Globus pallidus (tissue), 1 donor: ENCODE data around the gene CTBP2.
"Not testable (repeated sequence)": the region's sequence is repeated elsewhere in the genome, so short reads cannot be mapped to it uniquely, and the experiment has no call there.

ENCODE experiments used
- DNase-seq: peaks from one replicate; pipeline ENCODE4 v3.0.0-alpha.2; 2015; ENCODE audit warnings: low spot score

Gene CTBP2

DNA sequence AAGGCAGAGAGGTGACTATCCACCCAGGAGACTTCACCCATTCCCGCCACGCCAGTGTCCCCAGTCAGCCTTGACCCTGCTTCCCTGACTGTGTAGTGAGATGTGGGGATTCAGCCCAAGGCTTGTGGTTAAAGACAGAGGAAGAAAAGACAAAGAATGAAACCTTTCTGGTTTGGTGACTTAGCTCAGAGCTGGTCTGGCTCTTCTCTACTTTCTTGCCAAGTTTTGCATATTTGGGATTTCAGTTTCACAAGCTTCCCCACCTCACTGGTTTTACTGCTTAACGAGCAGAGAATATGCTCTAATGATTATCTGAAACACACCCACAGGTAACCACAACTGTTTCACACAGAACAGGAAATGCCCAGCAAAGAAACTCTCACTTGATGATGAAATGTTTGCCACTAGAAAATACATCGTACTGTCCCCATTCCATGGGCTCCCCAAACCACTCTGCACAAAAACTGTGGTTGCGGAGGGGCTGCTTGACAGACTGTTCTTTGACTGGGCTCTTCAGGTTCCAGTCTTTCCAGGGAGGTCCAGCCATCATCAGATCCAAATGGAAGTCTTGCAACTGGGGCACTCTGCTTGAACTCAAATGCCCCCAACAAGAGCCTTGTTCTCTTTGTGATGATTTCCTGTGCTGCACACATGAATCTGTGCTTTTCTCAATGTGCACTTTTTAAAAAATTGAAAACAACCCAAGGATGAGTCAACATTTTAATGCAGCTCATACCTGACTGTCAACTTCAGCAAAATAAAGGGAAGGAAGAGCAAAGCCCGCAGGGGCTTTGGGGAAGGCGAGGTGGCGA, 95.5 kb downstream of the CTBP2 start:
- no peak for DNase-seq

DNA sequence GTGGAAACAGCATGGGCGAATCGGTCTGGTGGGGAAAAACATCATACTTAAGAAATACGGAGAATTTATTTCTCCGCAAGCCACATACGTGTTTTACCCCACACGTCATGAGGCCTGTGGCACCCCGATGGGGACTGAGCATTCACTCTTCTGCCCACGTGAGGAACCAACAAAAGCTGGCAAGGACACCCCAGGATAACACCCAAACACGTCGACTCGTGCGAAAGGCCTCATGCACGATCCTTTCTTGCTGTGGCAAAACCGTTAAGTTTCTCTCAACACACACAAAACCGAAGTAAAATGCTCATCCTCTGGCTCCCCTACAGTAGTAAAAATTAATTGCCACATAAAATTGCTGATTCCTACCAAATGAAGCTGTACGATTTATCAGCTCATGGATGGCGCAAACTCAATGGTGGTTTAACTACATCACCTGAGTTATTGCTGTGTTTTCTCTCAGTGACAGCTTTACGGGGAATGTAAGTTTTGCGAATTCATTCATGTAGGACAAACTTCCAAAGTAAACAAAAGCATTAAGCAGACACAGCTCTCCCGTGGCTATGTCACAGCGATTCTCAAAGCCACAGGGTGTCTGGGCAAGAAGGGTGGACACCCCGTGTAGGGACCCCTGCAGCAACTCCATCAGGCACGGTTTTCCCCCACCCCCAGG, 97.0 kb downstream of the CTBP2 start:
- DNase-seq, result no peak

DNA sequence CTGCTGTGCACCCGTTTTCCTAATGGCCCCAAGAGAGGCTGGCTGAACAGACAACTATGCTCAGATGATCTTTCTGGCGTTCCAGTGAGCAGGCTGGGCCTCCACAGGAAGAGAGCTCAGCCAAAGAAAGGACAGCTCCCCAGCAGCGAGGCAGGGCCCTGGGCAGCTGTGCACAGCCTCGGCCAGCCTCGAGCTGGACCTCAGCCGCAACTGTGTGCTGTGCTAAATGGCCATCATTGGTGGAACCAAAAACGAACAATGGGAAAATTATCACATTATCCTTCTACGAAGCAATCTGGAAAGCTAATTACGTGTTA, 97.5 kb downstream of the CTBP2 start:
- DNase-seq, result peak; percentile 80

DNA sequence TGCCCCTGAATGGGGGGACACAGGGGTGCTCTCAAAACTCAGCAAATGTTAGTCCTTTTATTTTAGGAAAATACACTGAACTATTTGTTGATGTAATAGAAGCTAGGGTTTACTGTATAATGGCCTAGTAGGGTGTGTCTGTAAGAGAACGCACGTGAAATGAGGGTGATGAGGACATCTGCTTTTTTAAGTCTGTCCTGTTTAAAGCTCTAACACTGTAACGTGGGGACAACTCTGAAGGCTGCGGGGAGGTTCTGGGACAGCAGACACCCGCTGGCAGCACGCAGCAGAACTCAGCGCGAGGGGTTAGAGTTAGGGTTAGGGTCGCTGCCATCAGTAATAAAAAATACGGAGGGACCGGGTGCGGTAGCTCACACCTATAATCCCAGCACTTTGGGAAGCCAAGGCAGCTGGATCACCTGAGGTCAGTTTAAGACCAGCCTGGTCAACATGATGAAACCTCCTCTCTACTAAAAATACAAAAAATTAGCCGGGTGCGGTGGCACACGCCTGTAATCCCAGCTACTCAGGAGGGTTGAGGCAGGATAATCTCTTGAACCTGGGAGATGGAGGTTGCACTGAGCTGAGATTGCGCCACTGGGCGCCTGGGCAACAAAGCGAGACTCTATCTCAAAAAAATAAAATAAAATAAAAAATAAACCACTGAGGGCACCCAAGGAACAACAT, 98.0 kb downstream of the CTBP2 start:
- DNase-seq, result no peak

DNA sequence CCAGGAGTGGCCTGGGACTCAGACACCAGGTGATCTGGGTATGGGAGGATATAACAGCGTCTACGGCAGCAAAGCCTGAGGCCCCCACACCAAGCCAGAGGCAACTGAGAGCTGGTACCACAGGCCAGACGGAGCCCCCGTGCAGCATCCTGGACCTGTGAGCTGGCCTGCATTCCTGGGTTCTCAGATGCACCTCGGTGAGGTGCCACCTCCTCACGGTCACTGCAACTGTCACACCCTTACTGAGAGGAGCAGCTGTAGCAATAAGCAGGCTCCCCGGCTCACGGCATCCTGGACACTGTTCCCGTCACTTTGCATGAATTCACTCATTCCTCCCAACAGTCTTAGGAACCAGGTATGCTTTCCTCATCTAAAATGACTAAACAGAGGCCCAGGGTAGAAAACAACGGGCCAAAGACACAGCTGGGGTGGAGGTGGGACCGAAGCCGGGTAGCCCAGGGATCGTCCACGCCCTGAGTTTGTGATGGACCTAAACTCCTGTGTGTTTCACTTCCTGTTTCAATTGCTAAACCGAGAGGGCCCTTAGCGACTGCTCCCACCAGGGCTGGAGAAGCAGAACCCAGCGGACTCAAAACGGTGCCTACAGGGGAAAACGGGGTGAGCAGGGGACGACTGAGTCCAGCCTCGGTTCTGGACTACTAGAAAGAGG, 98.7 kb downstream of the CTBP2 start:
- no peak for DNase-seq

DNA sequence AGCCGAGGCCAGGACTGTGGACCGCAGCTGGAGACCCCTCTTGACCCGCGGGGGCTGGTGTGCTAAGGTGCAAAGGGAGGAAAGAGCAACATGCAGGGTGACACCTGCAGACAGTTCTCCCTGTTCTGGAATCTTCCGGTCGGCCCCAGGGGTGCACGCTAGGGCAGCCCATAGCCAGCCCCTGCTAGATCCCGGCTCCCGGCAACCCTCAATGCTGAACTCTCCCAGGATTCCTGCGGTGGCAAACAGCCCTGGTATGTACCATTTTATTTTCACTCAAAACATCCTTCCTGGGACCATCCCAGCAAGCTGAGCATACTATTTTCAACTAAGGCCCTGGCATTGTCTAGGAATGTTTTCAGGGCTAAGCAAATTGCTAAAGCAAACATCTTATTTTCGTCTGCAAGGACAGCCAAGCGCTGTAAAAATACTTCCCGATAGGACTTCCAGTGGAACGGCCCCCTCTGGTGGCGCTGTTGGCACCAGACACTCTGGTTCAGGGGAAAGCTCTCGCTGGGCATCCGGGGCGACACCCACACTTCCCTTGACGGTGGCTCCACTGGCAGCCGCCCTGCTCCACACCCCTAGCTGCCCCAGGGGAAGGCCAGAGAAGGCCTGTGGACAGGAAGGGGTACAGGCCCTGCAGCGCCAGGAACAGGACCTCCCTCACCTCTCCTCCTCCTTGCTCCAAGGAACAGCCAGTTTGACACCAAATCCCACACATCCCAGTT, 99.4 kb downstream of the CTBP2 start:
- peak; percentile 89 for DNase-seq

DNA sequence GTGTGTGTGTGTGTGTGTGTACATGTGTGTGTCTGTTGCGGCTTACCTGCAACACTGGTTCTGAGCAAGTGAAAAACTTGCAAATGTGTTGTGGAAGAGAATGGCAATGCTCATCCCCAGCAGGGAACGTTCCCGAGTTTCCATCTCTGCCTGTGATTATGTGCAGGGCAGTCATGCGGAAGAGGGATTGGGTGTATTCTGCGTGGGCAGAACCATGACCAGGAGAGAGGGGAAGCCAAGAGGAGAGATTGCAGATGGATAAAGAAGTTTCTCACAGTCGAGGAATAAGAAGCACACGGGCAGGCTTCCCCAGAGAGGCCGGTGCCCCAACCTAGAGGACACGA, 99.9 kb downstream of the CTBP2 start:
- DNase-seq, result no peak

DNA sequence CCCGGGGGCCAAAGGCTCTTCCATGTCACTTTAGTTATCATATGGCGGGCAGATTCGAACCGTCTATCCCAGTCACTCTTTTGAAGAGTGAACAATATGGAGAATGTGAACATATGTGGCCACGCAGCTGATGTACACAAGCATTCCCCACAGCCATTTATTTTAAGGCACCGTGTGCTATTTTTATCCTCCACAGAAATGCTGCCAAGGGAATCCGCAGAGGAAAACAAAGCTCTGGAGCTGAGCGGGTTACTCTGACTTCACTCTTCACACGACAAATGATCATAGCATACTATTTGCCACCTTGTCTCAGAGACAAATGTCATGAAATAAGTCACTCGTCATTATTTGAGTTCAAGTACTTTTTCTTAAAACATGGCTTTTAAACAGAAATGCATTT, 100.3 kb downstream of the CTBP2 start:
- no peak for DNase-seq

DNA sequence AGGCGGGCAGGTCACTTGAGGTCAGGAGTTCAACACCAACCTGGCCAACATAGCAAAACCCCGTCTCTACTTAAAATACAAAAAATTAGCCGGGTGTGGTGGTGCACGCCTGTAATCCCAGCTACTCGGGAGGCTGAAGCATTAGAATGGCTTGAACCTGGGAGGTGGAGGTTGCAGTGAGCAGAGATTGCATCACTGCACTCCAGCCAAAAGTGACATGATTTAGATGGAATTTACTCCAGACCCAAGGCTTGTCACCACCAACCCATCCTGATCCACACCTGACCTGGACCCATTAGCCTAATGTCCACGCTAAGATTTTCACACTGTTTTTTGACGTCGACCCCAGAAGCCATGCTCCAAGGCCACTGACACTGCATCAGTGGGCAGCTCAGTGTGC, 101.0 kb downstream of the CTBP2 start:
- not testable (repeated sequence) for DNase-seq

DNA sequence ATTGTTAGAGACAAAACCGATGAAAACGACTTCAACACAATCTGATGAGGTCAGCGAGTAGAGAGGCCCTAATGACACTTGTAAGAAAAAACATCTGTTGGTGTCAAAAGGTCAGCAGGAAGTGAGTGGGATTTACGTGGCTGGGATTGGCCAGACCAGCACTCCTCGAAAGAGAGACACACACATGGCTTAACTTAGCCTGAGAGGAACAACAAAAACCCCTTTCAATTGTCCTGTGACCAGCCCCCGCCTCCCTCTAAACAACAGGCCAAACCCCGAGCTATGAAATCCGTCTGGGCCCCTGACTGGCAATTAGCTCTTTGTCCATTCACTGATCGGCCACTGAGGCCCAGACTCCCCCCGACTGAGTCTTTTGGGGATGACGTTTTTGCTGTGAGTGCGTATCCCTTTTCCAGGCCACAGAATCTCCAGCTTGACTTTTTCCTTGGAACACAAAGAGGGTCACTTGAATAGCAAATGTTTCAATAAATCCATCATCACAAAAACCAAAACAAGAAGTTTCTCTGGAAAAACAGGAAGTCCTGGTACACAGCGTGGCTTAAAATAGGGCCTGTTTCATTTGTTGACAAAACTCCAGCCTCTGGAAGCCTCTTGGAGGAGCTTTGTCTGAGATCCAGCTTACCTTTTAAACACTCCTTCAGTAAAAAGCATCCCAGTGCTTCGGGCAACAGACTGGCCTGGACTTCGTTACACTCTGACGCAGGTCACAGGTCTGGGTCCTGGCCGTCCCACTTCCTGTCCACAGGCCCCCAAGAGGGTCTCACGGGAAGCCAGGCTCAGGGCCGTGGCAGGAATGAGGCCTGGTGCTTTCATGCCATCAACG, 103.0 kb downstream of the CTBP2 start:
- DNase-seq, result peak; percentile 98

DNA sequence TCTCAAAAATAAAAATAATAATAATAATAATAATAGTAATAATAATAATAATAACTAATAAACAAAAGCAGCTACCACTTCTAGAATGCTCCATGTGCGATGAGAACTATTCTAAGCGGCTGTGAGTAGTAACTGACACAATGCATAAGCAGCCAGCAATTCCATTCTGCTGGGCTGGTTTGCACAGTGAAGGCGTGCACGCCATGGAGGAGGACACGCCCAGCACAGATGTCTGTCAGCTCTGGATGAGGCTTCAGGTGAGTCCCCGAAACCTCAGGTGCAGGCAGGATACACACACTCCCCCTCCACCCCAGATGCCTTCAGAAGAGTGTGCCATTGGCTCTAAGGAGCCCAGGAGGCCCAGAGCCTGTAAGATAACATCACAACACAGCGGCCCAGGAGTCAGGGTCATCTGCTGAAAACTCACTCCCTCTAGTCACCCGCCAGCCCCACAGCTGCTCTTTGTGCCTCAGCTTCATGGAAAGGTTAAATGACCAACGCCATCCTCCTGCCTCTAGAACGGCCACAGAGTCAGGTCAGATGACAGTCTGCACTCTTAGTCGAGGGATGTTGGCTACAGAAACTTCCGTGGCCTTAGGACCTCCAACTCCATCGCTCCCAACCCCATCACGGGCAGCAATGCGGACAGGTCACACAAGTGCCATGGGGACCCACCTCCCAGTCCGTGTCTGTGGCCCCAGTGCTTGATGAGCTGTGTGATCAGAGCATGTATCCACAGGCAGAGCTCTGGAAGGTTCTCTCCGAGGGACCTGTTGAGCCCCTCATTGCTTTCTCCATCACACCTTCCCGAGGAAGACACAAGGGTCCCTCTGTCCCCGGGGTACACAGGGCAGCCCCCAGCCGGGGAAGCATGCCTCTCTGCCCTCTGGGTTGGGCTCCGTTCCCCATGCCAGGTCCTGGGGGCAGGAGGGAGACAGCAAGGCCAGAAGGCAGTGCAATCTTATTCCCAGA, 103.9 kb downstream of the CTBP2 start:
- no peak for DNase-seq

DNA sequence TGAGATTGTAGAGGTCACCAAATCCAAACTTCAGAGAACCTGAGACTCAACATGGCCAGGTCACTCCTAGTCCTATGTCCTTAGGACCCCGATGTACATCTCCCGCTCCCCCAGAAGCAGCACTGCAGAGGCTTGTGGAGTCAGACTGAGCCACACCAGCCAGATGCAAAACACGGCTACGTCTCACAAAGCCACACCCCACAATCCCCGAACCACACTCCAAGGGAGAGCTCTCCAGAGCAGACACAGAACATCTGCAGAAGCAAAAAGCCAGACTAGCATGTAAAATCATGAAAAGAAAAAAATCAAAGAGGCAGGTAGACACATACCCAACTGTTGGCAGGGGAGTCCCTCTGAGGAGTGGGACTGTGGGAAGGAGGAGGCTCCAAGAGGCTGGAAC, 104.9 kb downstream of the CTBP2 start:
- no peak for DNase-seq

DNA sequence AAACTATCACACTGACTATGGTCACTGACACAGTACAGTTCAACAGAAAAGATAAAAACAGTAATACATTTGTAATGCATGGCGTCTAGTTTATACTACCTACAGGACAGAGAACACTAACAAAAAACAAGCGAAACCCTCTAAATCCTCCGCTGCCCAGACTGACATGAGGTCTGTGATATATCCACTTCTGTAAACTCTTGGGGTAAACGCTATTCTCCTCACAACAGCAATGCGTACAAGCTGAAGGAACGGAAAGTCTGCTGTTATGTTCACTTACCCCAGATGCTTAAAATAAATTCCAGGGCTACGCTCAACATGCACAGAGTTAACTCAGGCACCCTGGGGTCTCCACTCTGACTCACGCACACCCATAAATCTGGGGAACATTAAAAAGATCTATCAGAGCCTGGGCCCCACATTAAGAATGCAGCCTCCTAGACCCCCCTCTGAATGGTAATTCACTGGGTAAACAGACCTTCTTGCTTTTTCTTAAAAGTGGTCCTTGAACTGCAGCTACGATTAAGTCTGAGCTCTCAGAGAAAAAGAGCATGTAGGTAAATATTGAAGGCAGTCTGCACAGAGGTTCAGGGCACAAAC, 105.6 kb downstream of the CTBP2 start:
- DNase-seq, result no peak

DNA sequence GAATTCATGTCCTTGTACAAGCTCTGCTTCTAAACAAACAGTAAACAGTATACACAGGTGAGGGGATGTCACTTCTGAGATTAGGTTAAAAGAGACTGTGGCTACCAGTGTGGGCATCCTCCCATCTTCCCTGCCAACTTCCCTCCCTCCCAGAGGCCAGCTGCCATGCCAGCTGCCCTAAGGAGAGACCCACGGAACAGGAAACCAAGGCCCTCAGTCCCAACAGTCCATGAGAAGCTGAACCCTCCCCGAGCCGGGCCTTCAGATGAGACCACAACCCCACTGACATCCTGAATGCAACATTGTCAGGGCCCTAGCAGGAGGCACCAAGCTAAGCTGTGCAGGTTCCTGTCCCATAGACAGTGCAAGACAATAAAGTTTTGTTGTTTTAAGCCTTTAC, 106.1 kb downstream of the CTBP2 start:
- no peak for DNase-seq

DNA sequence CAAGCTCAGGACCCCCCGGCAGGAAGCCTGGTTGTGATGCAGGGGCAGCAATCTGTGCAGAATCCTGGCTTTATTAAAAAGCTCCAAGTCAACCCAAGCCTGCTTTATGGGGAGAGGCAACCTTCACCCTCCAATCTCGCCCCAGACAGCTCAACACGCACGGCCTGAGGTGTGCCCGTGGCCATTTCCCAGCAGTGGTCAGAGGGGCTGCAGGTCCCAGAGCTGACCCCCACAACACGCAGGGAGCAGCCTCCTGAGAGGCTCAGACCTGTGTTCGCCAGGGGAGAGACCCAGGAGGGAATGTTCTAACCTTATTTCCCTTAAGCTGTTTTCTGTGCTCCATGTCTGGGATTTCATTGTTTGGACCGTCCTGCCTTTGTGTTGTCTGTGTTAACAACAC, 108.2 kb downstream of the CTBP2 start:
- no peak for DNase-seq

DNA sequence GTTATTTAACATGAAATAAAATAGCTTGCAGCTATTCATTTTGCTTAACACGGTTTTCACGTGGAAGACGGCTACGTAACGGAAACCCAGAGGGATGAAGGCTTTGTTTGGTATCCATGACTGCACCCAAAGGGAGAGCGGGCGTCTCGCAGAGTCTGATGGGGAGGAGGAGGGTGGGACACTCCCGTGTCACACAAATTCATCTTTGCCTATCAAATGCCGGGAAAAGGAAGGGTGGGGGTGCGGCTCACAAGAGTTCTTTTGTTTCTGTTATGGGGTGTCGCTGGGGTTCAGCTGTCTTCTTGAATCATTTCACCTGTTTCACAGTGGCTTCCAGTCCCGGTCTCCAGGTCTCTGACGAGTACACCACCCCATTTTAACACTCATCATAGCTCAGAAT, 110.0 kb downstream of the CTBP2 start:
- no peak for DNase-seq

DNA sequence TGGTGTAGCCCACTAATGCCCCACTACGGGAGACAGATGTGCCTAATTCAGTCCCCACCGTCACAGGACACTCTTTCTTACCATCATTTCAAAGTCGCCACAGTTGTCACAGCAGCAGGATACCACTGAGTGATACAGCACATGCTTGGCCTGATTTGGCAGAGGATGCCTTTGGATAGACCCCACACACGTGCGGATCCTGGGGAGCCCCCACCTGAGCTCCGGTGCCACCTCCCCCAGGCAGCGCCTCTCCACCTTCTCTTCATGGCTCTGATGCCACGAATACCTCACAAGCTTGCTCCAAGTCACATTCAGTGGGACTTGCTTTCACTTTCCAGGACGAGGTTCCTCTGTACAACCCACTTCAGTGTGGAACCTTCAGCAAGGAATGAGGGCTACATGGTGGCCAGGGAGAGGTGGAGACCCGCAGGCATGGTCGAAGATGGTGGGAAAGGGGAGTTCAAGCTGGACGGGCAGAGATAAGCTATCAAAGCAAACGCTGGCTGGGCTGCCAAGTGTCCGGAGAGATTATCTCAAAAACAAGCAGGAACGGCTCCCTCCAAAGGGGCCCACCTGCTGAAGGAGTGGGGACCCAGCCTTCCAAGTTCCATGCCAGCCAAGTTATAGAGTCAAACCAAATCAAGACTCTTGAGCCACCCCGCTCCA, 111.0 kb downstream of the CTBP2 start:
- no peak for DNase-seq

DNA sequence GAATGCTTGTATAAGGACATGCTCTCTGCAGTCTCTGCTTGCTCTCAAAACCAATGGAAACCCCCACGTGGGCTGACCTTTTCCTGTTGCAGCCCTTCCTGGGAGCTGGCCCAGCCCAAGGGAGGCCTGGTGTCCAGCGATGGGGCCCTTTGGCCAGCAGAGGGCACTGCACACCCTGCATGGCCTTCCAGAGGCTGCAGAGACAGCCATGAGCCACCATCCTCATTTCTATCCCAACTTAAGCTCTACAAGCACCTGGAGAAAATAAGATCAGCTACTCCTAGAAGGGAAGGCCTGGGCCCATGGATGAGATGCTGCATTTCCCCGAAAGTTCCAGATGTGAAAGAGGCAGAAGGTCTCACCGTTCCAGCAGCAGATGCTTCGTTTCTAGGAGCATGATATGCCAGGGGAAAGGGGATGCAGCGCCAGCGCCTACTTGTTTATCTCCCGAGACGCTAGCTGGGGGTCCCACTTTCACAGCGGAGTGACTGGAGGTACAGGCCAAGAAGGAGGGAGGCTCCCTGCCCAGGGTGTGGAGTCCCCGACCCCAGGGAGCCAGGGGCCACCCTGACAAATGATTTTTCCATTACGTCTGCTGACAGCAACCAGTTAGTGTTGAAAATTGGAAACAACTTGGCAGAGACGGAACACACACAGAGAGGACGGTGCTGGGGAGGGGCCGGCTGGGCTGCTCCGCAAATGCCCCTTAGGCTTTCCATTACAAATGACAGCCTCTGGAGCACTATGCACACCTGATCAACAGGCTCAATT, 112.1 kb downstream of the CTBP2 start:
- peak; percentile 85 for DNase-seq
